K562 (cell line): ENCODE data around the gene COX6B2. TPM values are rescaled to one million over a fixed set of nuclear protein-coding genes. Genes with fewer than 3 reads are reported as not detected.

Experiments used
- CHD2 ChIP-seq: IDR thresholded peaks from 2 replicates; pipeline ENCODE4 v1.6.1; 2011; ENCODE audit warnings: low read depth, low read length
- ETS2 ChIP-seq: IDR thresholded peaks from 2 replicates; pipeline ENCODE4 v1.6.1; 2016; ENCODE audit warnings: borderline replicate concordance, missing genetic modification characterization, mild to moderate bottlenecking, moderate library complexity, missing compliant biosample characterization; ENCODE audit not compliant: poor library complexity, severe bottlenecking
- HNRNPLL ChIP-seq: fragments of 200-400 bp; formaldehyde crosslinking; IDR thresholded peaks from 2 replicates; pipeline ENCODE4 v1.6.1; 2017; ENCODE audit warnings: low read length, low read depth, mild to moderate bottlenecking; ENCODE audit not compliant: poor library complexity, severe bottlenecking
- NFIC ChIP-seq: fragments of 450-650 bp; IDR thresholded peaks from 2 replicates; pipeline ENCODE4 v1.6.1; 2017; ENCODE audit warnings: mild to moderate bottlenecking, inconsistent platforms
- POU5F1 ChIP-seq: fragments of 150-350 bp; IDR thresholded peaks from 2 replicates; pipeline ENCODE4 v1.6.1; 2014; ENCODE audit warnings: borderline replicate concordance, low read length, low read depth, mild to moderate bottlenecking; ENCODE audit not compliant: partially characterized antibody
- RBM34 ChIP-seq: fragments of 200-400 bp; formaldehyde crosslinking; IDR thresholded peaks from 2 replicates; pipeline ENCODE4 v1.6.1; 2018; ENCODE audit warnings: low read length, borderline replicate concordance; ENCODE audit not compliant: insufficient read depth
- SOX6 ChIP-seq: fragments of 450-650 bp; IDR thresholded peaks from 2 replicates; pipeline ENCODE4 v1.6.1; 2014; ENCODE audit warnings: mild to moderate bottlenecking
- SREBF1 ChIP-seq: fragments of 150-350 bp; IDR thresholded peaks from 2 replicates; pipeline ENCODE4 v1.6.1; 2014; ENCODE audit warnings: antibody characterized with exemption, low read depth, low read length, borderline replicate concordance
- TSC22D4 ChIP-seq: fragments of 450-650 bp; IDR thresholded peaks from 2 replicates; pipeline ENCODE4 v1.6.1; 2016; ENCODE audit warnings: missing genetic modification characterization, missing biosample characterization, control low read depth
- ZNF121 ChIP-seq: sonication (generic); formaldehyde crosslinking; conservative IDR thresholded peaks from 2 replicates; pipeline ENCODE4 v1.8.0; 2022; ENCODE audit warnings: missing genetic modification reagents
- ZNF184 ChIP-seq: sonication (generic); formaldehyde crosslinking; IDR thresholded peaks from 2 replicates; pipeline ENCODE4 v1.5.0; 2020; ENCODE audit warnings: missing genetic modification reagents
- ZNF707 ChIP-seq: fragments of 250-450 bp; sonication (Bioruptor Pico); conservative IDR thresholded peaks from 2 replicates; pipeline ENCODE4 v1.8.0; 2022; ENCODE audit warnings: inconsistent platforms, mild to moderate bottlenecking, moderate library complexity
- polyA plus RNA-seq, 8 experiments: library from polyadenylated mRNA; depleted of rRNA in 4 of 8; stranded (reverse) in 5 of 8; unstranded in 3 of 8; fragments of >200 nt; fragmentation: Nextera tagmentation in 2 of 8; fragmentation: Illumina TruSeq in 1 of 8; extraction: Ambion mirVana in 2 of 8; extraction: Trizol in 1 of 8; gene quantifications; 2 replicates each; pipeline versions ENCODE4 v1.2.1 to v1.2.3, GENCODE V29; 2011 to 2014; ENCODE audit warnings: inconsistent platforms in 1 of 8, missing spikeins in 1 of 8
- total RNA-seq, 7 experiments: library from RNA; depleted of rRNA in 6 of 7; stranded (reverse); fragments of >200 nt in 6 of 7; fragmentation: Illumina TruSeq in 2 of 7; extraction: Trizol in 2 of 7; gene quantifications; 2 replicates each; pipeline versions ENCODE4 v1.2.1 to v1.2.3, GENCODE V29; 2011 to 2021; ENCODE audit warnings: low replicate concordance in 1 of 7
- TF ChIP-seq, protein P1 (sequence below): fragments of 450-650 bp; IDR thresholded peaks from 2 replicates; pipeline ENCODE4 v1.6.1; 2016; ENCODE audit warnings: low read depth
- TF ChIP-seq, protein P2 (sequence below): fragments of 250-450 bp; sonication (Bioruptor Pico); IDR thresholded peaks from 2 replicates; pipeline ENCODE4 v1.8.0; 2022; ENCODE audit warnings: inconsistent platforms
- TF ChIP-seq, protein P3 (sequence below): fragments of 150-350 bp; conservative IDR thresholded peaks from 2 replicates; pipeline ENCODE4 v1.6.1; 2014; ENCODE audit warnings: low read length

COX6B2 gene
- total and polyA plus RNA-seq, 9 of the 15 experiments (the other 6 are each of a cell fraction or from before 2014, with no cell fraction given) = 0.40 to 2.5 (median 0.83) TPM

DNA sequence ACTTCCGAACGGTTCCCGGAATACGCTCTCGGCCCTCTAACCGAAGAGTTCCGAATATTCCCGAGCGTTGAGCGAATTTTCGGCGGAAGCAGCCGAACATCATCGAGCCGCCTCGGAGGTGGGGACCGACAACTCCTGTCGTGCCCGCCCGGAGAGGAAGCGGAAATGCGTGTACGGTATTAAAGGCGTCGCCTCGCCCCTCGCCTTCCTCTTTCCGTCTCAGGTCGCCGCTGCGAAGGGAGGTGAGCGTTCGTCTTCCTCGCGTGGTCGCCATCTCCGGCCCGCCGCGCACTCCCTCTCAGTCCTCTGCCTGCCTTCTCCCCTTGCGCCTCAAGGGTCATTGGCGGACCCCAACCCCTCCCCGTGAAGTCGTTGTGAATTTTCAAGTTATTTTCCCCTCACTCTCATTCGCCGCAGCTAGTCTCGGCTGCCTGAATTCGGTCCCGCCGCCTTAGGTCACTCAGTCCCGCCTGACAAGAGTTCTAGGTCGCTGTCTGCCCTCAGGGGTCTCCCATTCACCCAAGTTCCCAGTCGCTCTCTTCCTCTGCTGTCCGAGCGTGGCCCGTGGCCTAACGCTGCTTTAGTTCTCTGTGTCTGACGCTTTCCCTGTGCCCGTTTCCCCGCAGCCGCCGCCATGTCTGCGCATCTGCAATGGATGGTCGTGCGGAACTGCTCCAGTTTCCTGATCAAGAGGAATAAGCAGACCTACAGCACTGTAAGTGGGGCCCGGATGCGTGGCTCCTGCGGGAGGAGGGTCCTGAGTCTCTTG, 31.4 kb upstream of the COX6B2 start, which contains the start of gene RPL28 (continued):
- TF ChIP-seq, protein P1, sequence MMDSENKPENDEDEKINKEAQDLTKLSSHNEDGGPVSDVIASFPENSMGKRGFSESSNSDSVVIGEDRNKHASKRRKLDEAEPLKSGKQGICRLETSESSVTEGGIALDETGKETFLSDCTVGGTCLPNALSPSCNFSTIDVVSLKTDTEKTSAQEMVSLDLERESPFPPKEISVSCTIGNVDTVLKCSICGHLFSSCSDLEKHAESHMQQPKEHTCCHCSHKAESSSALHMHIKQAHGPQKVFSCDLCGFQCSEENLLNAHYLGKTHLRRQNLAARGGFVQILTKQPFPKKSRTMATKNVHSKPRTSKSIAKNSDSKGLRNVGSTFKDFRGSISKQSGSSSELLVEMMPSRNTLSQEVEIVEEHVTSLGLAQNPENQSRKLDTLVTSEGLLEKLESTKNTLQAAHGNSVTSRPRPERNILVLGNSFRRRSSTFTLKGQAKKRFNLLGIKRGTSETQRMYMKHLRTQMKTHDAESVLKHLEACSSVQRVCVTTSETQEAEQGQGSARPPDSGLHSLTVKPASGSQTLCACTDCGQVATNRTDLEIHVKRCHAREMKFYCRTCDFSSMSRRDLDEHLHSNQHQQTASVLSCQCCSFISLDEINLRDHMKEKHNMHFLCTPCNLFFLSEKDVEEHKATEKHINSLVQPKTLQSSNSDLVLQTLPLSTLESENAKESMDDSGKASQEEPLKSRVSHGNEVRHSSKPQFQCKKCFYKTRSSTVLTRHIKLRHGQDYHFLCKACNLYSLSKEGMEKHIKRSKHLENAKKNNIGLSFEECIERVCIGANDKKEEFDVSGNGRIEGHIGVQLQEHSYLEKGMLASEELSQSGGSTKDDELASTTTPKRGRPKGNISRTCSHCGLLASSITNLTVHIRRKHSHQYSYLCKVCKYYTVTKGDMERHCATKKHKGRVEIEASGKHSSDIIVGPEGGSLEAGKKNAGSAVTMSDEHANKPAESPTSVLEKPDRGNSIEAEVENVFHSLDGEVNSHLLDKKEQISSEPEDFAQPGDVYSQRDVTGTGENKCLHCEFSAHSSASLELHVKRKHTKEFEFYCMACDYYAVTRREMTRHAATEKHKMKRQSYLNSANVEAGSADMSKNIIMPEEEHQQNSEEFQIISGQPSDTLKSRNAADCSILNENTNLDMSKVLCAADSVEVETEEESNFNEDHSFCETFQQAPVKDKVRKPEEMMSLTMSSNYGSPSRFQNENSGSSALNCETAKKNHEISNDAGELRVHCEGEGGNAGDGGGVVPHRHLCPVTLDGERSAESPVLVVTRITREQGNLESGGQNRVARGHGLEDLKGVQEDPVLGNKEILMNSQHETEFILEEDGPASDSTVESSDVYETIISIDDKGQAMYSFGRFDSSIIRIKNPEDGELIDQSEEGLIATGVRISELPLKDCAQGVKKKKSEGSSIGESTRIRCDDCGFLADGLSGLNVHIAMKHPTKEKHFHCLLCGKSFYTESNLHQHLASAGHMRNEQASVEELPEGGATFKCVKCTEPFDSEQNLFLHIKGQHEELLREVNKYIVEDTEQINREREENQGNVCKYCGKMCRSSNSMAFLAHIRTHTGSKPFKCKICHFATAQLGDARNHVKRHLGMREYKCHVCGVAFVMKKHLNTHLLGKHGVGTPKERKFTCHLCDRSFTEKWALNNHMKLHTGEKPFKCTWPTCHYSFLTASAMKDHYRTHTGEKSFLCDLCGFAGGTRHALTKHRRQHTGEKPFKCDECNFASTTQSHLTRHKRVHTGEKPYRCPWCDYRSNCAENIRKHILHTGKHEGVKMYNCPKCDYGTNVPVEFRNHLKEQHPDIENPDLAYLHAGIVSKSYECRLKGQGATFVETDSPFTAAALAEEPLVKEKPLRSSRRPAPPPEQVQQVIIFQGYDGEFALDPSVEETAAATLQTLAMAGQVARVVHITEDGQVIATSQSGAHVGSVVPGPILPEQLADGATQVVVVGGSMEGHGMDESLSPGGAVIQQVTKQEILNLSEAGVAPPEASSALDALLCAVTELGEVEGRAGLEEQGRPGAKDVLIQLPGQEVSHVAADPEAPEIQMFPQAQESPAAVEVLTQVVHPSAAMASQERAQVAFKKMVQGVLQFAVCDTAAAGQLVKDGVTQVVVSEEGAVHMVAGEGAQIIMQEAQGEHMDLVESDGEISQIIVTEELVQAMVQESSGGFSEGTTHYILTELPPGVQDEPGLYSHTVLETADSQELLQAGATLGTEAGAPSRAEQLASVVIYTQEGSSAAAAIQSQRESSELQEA = no peak
- no peak for TF ChIP-seq CHD2
- no peak for TF ChIP-seq SREBF1
- TF ChIP-seq RBM34 = no peak
- TF ChIP-seq, protein P2, sequence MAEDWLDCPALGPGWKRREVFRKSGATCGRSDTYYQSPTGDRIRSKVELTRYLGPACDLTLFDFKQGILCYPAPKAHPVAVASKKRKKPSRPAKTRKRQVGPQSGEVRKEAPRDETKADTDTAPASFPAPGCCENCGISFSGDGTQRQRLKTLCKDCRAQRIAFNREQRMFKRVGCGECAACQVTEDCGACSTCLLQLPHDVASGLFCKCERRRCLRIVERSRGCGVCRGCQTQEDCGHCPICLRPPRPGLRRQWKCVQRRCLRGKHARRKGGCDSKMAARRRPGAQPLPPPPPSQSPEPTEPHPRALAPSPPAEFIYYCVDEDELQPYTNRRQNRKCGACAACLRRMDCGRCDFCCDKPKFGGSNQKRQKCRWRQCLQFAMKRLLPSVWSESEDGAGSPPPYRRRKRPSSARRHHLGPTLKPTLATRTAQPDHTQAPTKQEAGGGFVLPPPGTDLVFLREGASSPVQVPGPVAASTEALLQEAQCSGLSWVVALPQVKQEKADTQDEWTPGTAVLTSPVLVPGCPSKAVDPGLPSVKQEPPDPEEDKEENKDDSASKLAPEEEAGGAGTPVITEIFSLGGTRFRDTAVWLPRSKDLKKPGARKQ = no peak
- no peak for TF ChIP-seq TSC22D4 (tag)
- TF ChIP-seq, protein P3, sequence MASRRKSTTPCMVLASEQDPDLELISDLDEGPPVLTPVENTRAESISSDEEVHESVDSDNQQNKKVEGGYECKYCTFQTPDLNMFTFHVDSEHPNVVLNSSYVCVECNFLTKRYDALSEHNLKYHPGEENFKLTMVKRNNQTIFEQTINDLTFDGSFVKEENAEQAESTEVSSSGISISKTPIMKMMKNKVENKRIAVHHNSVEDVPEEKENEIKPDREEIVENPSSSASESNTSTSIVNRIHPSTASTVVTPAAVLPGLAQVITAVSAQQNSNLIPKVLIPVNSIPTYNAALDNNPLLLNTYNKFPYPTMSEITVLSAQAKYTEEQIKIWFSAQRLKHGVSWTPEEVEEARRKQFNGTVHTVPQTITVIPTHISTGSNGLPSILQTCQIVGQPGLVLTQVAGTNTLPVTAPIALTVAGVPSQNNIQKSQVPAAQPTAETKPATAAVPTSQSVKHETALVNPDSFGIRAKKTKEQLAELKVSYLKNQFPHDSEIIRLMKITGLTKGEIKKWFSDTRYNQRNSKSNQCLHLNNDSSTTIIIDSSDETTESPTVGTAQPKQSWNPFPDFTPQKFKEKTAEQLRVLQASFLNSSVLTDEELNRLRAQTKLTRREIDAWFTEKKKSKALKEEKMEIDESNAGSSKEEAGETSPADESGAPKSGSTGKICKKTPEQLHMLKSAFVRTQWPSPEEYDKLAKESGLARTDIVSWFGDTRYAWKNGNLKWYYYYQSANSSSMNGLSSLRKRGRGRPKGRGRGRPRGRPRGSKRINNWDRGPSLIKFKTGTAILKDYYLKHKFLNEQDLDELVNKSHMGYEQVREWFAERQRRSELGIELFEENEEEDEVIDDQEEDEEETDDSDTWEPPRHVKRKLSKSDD = no peak
- no peak for TF ChIP-seq ETS2 (tag)
- TF ChIP-seq SOX6 = no peak
- no peak for TF ChIP-seq ZNF184 (CRISPR knock-in tag)
- TF ChIP-seq HNRNPLL = no peak
- TF ChIP-seq ZNF707 (CRISPR knock-in tag) = no peak
- peak; percentile 42; the same call in 1 of the 2 replicates for TF ChIP-seq NFIC
- TF ChIP-seq POU5F1 = no peak
- TF ChIP-seq ZNF121 (CRISPR knock-in tag) = no peak
